B cell (primary cell): Measurements from ENCODE around the gene AMPD2. TPM values are rescaled to one million over a fixed set of nuclear protein-coding genes. Genes with fewer than 3 reads are reported as not detected.

Experiments
- ATAC-seq: fragments of 200-7000 bp; cut with Tn5 transposase; one replicate; pipeline ENCODE4 v1.10.0; 2021; ENCODE audit warnings: low read depth, mild to moderate bottlenecking, moderate number of reproducible peaks, moderate library complexity
- CTCF ChIA-PET: fragments of 350-600 bp; sonication (Branson Sonifier 250); formaldehyde crosslinking; loops from one replicate; lab custom pipeline; 2021; ENCODE audit warnings: antibody characterized with exemption, inconsistent platforms; lab: Charles Lee
- POLR2A ChIA-PET: fragments of 350-600 bp; sonication (Branson Sonifier 250); formaldehyde crosslinking; loops from one replicate; lab custom pipeline; 2021; ENCODE audit warnings: antibody characterized with exemption; lab: Charles Lee
- DNase-seq: peaks from one replicate; pipeline ENCODE4 v3.0.0; 2013
- H2AFZ ChIP-seq: 2 replicates; pipeline ENCODE4 v1.6.1; 2012; ENCODE audit warnings: mild to moderate bottlenecking, low read depth, low read length; ENCODE audit not compliant: insufficient read depth, poor library complexity, severe bottlenecking
- H3K27ac ChIP-seq, 2 donors: 1 replicate in 1 of 2; 2 replicates in 1 of 2; pipeline ENCODE4 v1.5.1; 2012 to 2013; ENCODE audit warnings: low read length in 2 of 2, mild to moderate bottlenecking in 2 of 2, moderate library complexity in 1 of 2
- H3K27me3 ChIP-seq, 4 experiments: fragments of 200-600 bp in 1 of 4; sonication (generic) in 1 of 4; replicated peaks in 1 of 4; 1 replicate in 2 of 4; 2 replicates in 2 of 4; pipeline versions ENCODE4 v1.6.1 to v1.7.0; 2013 to 2016; ENCODE audit warnings: low read length in 3 of 4, mild to moderate bottlenecking in 2 of 4, mixed read lengths in 1 of 4, moderate library complexity in 1 of 4; ENCODE audit not compliant: insufficient read depth in 4 of 4, control insufficient read depth in 3 of 4; ENCODE audit errors: control extremely low read depth in 1 of 4
- H3K36me3 ChIP-seq, 2 experiments: replicated peaks in 1 of 2; 1 replicate in 1 of 2; 2 replicates in 1 of 2; pipeline versions ENCODE4 v1.6.1 to v1.7.1; 2013; ENCODE audit warnings: low read length in 1 of 2; ENCODE audit not compliant: insufficient read depth in 2 of 2, control insufficient read depth in 1 of 2; ENCODE audit errors: control extremely low read depth in 1 of 2, extremely low read depth in 1 of 2
- H3K4me1 ChIP-seq, 2 donors: fragments of 200-600 bp in 1 of 2; sonication (generic) in 1 of 2; 1 replicate in 1 of 2; 2 replicates in 1 of 2; pipeline versions ENCODE4 v1.5.1 to v1.6.1; 2013 to 2017; ENCODE audit warnings: low read length in 2 of 2; ENCODE audit not compliant: control insufficient read depth in 2 of 2, insufficient read depth in 2 of 2
- H3K4me2 ChIP-seq: replicated peaks from 2 replicates; pipeline ENCODE3; 2012; ENCODE audit warnings: mild to moderate bottlenecking, low read depth, low read length; ENCODE audit not compliant: poor library complexity, severe bottlenecking
- H3K4me3 ChIP-seq, 5 experiments: fragments of 200-600 bp in 1 of 5; sonication (generic) in 1 of 5; 1 replicate in 3 of 5; 2 replicates in 2 of 5; pipeline versions ENCODE4 v1.5.1 to v1.7.0; 2011 to 2016; ENCODE audit warnings: low read length in 4 of 5, mild to moderate bottlenecking in 4 of 5, low read depth in 2 of 5, control low read depth in 1 of 5, moderate library complexity in 1 of 5; ENCODE audit not compliant: insufficient read depth in 1 of 5; ENCODE audit errors: control extremely low read depth in 1 of 5, extremely low read depth in 1 of 5
- H3K79me2 ChIP-seq: fragments of 200-600 bp; sonication (generic); one replicate; pipeline ENCODE4 v1.6.0; 2016; ENCODE audit warnings: low read length; ENCODE audit not compliant: control insufficient read depth, insufficient read depth
- H3K9ac ChIP-seq: fragments of 200-600 bp; sonication (generic); 2 replicates; pipeline ENCODE4 v1.6.1; 2017; ENCODE audit warnings: mild to moderate bottlenecking, low read length, moderate library complexity
- H3K9me3 ChIP-seq, 3 donors: one replicate each; pipeline versions ENCODE4 v1.6.1 to v1.7.1; 2013; ENCODE audit warnings: low read length in 2 of 3; ENCODE audit not compliant: control insufficient read depth in 2 of 3, insufficient read depth in 1 of 3; ENCODE audit errors: control extremely low read depth in 1 of 3
- H4K20me1 ChIP-seq: 2 replicates; pipeline ENCODE4 v1.6.0; 2012; ENCODE audit warnings: mild to moderate bottlenecking, low read length; ENCODE audit not compliant: insufficient read depth, control insufficient read depth, poor library complexity, severe bottlenecking
- H3K27ac Mint-ChIP-seq: one replicate; pipeline ENCODE4 v1.8.0; 2021; ENCODE audit warnings: mixed read lengths
- H3K27me3 Mint-ChIP-seq: one replicate; pipeline ENCODE4 v1.8.0; 2021; ENCODE audit warnings: mixed read lengths
- H3K4me1 Mint-ChIP-seq: one replicate; pipeline ENCODE4 v1.8.0; 2021; ENCODE audit warnings: mixed read lengths
- H3K4me3 Mint-ChIP-seq: one replicate; pipeline ENCODE4 v1.8.0; 2021; ENCODE audit warnings: mixed read lengths
- H3K9me3 Mint-ChIP-seq: one replicate; pipeline ENCODE4 v1.8.0; 2022; ENCODE audit warnings: mixed read lengths; ENCODE audit not compliant: insufficient read depth
- EZH2 ChIP-seq: IDR thresholded peaks from 2 replicates; pipeline ENCODE4 v1.6.1; 2012; ENCODE audit warnings: borderline replicate concordance, low read depth, mild to moderate bottlenecking, moderate library complexity, low read length; ENCODE audit not compliant: insufficient read depth, poor library complexity, severe bottlenecking
- WGBS: methylation state at CpG from one replicate; pipeline ENCODE4 v1.1.5; 2013; ENCODE audit warnings: missing lambda C conversion rate; ENCODE audit not compliant: insufficient coverage; 5-methylcytosine and 5-hydroxymethylcytosine counted together
- intact Hi-C: fragments of 100-400 bp; cut with micrococcal nuclease; formaldehyde crosslinking; loops from one replicate; pipeline ENCODE4 v1.10.0; 2022
- polyA plus RNA-seq: library from polyadenylated mRNA; depleted of rRNA; stranded (reverse); fragments of >200 nt; gene quantifications from 2 replicates; pipeline ENCODE4 v1.2.3, GENCODE V29; 2012
- total RNA-seq, 2 donors: library from RNA; stranded (reverse); fragments of 120-200 nt in 1 of 2; gene quantifications; 1 replicate in 1 of 2; 2 replicates in 1 of 2; pipeline versions ENCODE4 v1.2.3 to v1.2.4, GENCODE V29; 2013 to 2022
- TF ChIP-seq, protein P1 (sequence below): fragments of 200-600 bp; IDR thresholded peaks from one replicate; pipeline ENCODE4 v1.8.0; 2022; ENCODE audit warnings: antibody characterized with exemption, mild to moderate bottlenecking

The AMPD2 gene
- total and polyA plus RNA-seq, 2 donors (not counting 1 experiment from before 2014, with no cell fraction given), result 104 to 121 TPM

DNA sequence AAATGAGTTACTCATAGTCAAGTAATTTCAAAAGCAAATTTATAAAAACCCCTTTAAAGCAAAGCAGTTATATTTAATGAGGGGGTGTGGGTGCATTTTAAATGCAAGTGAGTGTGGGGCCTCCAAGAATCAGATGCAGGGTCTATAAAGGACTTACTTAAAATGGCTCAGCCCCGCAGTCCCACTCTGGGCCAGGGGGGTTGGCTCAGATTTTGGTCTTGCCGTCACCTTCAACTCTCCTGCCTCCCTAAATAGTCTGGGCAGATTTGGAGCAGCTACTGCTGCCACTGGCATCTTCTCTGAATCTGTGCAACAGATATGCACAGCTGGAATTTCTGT, 16.2 kb downstream of the AMPD2 start:
- no peak overlapping the region for H2AFZ ChIP-seq
- H3K4me3 ChIP-seq, result no peak overlapping the region
- DNase-seq (peak; percentile 2), ATAC-seq (no peak)
- peaks cover 10% of the 10 kb centered on the region for H3K4me1 Mint-ChIP-seq
- no peak for TF ChIP-seq EZH2
- TF ChIP-seq, protein P1, sequence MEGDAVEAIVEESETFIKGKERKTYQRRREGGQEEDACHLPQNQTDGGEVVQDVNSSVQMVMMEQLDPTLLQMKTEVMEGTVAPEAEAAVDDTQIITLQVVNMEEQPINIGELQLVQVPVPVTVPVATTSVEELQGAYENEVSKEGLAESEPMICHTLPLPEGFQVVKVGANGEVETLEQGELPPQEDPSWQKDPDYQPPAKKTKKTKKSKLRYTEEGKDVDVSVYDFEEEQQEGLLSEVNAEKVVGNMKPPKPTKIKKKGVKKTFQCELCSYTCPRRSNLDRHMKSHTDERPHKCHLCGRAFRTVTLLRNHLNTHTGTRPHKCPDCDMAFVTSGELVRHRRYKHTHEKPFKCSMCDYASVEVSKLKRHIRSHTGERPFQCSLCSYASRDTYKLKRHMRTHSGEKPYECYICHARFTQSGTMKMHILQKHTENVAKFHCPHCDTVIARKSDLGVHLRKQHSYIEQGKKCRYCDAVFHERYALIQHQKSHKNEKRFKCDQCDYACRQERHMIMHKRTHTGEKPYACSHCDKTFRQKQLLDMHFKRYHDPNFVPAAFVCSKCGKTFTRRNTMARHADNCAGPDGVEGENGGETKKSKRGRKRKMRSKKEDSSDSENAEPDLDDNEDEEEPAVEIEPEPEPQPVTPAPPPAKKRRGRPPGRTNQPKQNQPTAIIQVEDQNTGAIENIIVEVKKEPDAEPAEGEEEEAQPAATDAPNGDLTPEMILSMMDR, result no peak
- H3K79me2 ChIP-seq, result no peaks in the 10 kb centered on the region
- ChIA-PET POLR2A (interaction anchor here (0.8 kb wide), 1 partner anchor 88 kb away, joined by 4 read pairs; the partner anchor contains the start of gene GNAI3), CTCF (interaction anchor here (0.9 to 16.5 kb wide), 7 partner anchors 10 to 349 kb away, joined by 3 to 276 read pairs (median 4); partner anchors contain the start of genes AHCYL1, AMPD2, GNAT2 and GPR61)
- H3K9ac ChIP-seq, result no peak overlapping the region
- H3K27ac Mint-ChIP-seq, result no peak overlapping the region
- no peak overlapping the region for H3K27ac ChIP-seq
- no peaks in the 10 kb centered on the region for H3K9me3 ChIP-seq
- intact Hi-C loops, result no loop called here
- 100% methylated on average over 2 of the region's 2 CpGs for WGBS
- no peaks in the 10 kb centered on the region for H4K20me1 ChIP-seq
- H3K4me1 ChIP-seq, result peaks cover 0 to 7% of the 10 kb centered on the region in 2 donors
- H3K27me3 ChIP-seq, result peaks cover 0 to 2% (median 0%) of the 10 kb centered on the region in 4 experiments
- no peak overlapping the region for H3K4me2 ChIP-seq
- no peak overlapping the region for H3K4me3 Mint-ChIP-seq
- H3K27me3 Mint-ChIP-seq, result peaks cover 4% of the 10 kb centered on the region
- peaks cover 0 to 10% of the 10 kb centered on the region in 2 experiments for H3K36me3 ChIP-seq
- no peaks in the 10 kb centered on the region for H3K9me3 Mint-ChIP-seq

DNA sequence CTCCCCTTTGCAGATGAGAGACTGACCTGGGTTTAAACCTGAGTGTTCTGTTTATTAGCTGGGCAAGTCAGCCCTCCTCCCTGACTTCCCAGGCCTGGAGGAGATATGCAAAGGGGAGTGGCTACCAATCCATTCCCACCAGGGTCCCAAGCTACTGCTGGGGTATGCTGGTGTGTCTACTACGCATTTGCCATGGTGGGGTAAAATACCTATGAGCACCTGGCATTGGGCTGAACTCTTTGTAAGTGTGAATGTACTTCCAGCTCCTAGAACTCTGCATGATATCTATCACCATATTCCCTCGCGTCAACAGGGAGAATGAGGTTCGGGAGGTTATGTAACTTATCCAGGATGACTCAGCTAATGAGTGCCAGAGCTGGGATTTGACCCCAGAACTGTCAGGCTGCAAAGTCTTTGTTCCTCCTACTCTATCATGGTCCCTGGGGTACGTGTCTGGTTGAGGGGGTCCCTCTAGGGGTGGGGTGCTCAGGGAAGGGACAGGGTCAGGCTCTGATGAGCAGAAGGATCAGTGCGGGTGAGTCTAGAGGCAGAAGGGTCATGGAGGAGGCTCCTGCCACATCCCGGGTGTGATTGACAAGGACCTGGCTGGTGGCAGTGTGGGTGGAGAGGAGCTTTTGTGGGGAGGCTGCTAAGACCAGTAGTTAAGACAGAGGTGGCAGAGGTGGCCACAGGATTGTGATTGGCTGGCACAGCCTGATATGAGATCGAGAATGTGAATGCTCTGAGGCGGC, 16.7 kb downstream of the AMPD2 start:
- peaks cover 10% of the 10 kb centered on the region for H3K4me1 Mint-ChIP-seq
- Histone ChIP-seq H3K4me3 (no peak overlapping the region), H2AFZ (no peak overlapping the region), H3K9ac (no peak overlapping the region), H3K27me3 (peaks cover 0 to 2% (median 0%) of the 10 kb centered on the region in 4 experiments), H4K20me1 (no peaks in the 10 kb centered on the region), H3K4me2 (no peak overlapping the region), H3K9me3 (no peaks in the 10 kb centered on the region), H3K27ac (no peak overlapping the region), H3K36me3 (peaks cover 0 to 4% of the 10 kb centered on the region in 2 experiments), H3K79me2 (no peaks in the 10 kb centered on the region), H3K4me1 (peaks cover 0 to 7% of the 10 kb centered on the region in 2 donors)
- ATAC-seq, result no peak
- H3K27ac Mint-ChIP-seq, result no peak overlapping the region
- intact Hi-C loops, result no loop called here
- WGBS, result 78% methylated on average over 5 of the region's 9 CpGs
- H3K27me3 Mint-ChIP-seq, result peaks cover 4% of the 10 kb centered on the region
- ChIA-PET CTCF (interaction anchor here (0.9 to 16.5 kb wide), 11 partner anchors 9 to 378 kb away, joined by 3 to 276 read pairs (median 4); partner anchors contain the start of genes AHCYL1, AMPD2, GNAT2 and GPR61), POLR2A (interaction anchor here (0.8 kb wide), 1 partner anchor 88 kb away, joined by 3 read pairs; the partner anchor contains the start of gene GNAI3)
- H3K4me3 Mint-ChIP-seq, result no peak overlapping the region
- no peak for TF ChIP-seq EZH2
- TF ChIP-seq, protein P1, result no peak
- H3K9me3 Mint-ChIP-seq, result no peaks in the 10 kb centered on the region
- peak; percentile 6 for DNase-seq
